H1 (cell line): ENCODE results near the gene PSMB5. TPM values are rescaled to one million over a fixed set of nuclear protein-coding genes. Genes with fewer than 3 reads are reported as not detected.

Experiments
- CTCF ChIA-PET: fragments of 300-600 bp; sonication (Branson Sonifier 250); formaldehyde crosslinking; loops from one replicate; lab custom pipeline; 2021; ENCODE audit not compliant: partially characterized antibody; lab: Charles Lee
- POLR2A ChIA-PET: fragments of 300-600 bp; sonication (Branson Sonifier 250); formaldehyde crosslinking; loops from one replicate; lab custom pipeline; 2021; ENCODE audit warnings: inconsistent platforms; ENCODE audit not compliant: partially characterized antibody; lab: Charles Lee
- DNase-seq, 2 experiments: peaks; one replicate each; pipeline versions ENCODE4 v3.0.0 to v3.0.0-alpha.2; 2010 to 2022; ENCODE audit warnings: low spot score in 2 of 2, low read depth in 1 of 2, mixed read lengths in 1 of 2
- FAIRE-seq: peaks from 2 replicates; lab custom pipeline; 2011; peaks lifted over from hg19 to GRCh38; lab: Jason Lieb, UNC
- H2AFZ ChIP-seq: 2 replicates; pipeline ENCODE4 v1.8.1; 2012; ENCODE audit warnings: low read length, inconsistent platforms
- H2AK5ac ChIP-seq: 2 replicates; pipeline ENCODE4 v1.6.1; 2013; ENCODE audit warnings: low read depth, low read length
- H2BK120ac ChIP-seq: replicated peaks from 2 replicates; pipeline ENCODE3; 2013; ENCODE audit warnings: low read depth, low read length, inconsistent platforms
- H2BK12ac ChIP-seq: 2 replicates; pipeline ENCODE4 v1.6.1; 2013; ENCODE audit warnings: low read depth, low read length
- H2BK15ac ChIP-seq: 2 replicates; pipeline ENCODE4 v1.6.1; 2013; ENCODE audit warnings: low read length
- H2BK20ac ChIP-seq: 2 replicates; pipeline ENCODE4 v1.6.1; 2013; ENCODE audit warnings: low read length
- H2BK5ac ChIP-seq: 2 replicates; pipeline ENCODE4 v1.6.1; 2013; ENCODE audit warnings: low read depth, low read length
- H3K14ac ChIP-seq: 2 replicates; pipeline ENCODE4 v1.6.1; 2013; ENCODE audit warnings: inconsistent platforms; ENCODE audit not compliant: insufficient read length
- H3K18ac ChIP-seq: 2 replicates; pipeline ENCODE4 v1.6.1; 2013; ENCODE audit warnings: low read length; ENCODE audit errors: extremely low read depth
- H3K23ac ChIP-seq: 2 replicates; pipeline ENCODE4 v1.6.1; 2013; ENCODE audit warnings: inconsistent platforms; ENCODE audit not compliant: insufficient read length
- H3K23me2 ChIP-seq: 2 replicates; pipeline ENCODE4 v1.6.1; 2013; ENCODE audit warnings: low read depth, low read length
- H3K27ac ChIP-seq: 2 replicates; pipeline ENCODE4 v1.6.1; 2011; ENCODE audit warnings: low read depth, low read length, inconsistent platforms
- H3K27me3 ChIP-seq, 4 experiments: replicated peaks in 1 of 4; 1 replicate in 1 of 4; 2 replicates in 3 of 4; pipeline versions ENCODE4 v1.6.1 to v1.8.1; 2011 to 2013; ENCODE audit warnings: low read length in 3 of 4, mild to moderate bottlenecking in 3 of 4, inconsistent platforms in 2 of 4, mixed read lengths in 2 of 4, moderate library complexity in 1 of 4; ENCODE audit not compliant: control insufficient read depth in 3 of 4, insufficient read depth in 3 of 4; ENCODE audit errors: extremely low read depth in 1 of 4
- H3K36me3 ChIP-seq, 4 experiments: 2 replicates each; pipeline versions ENCODE4 v1.6.1 to v1.8.1; 2011 to 2013; ENCODE audit warnings: mild to moderate bottlenecking in 4 of 4, low read length in 3 of 4, moderate library complexity in 2 of 4, control low read depth in 1 of 4, inconsistent platforms in 1 of 4; ENCODE audit not compliant: insufficient read depth in 4 of 4, control insufficient read depth in 2 of 4
- H3K4ac ChIP-seq: replicated peaks from 2 replicates; pipeline ENCODE3; 2013; ENCODE audit warnings: low read length, low read depth, mixed read lengths, inconsistent platforms; ENCODE audit not compliant: insufficient read length
- H3K4me1 ChIP-seq, 4 experiments: replicated peaks in 1 of 4; 1 replicate in 1 of 4; 2 replicates in 3 of 4; pipeline versions ENCODE4 v1.6.1 to v1.8.1; 2011 to 2013; ENCODE audit warnings: low read length in 3 of 4, inconsistent platforms in 2 of 4, mixed read lengths in 1 of 4; ENCODE audit not compliant: insufficient read depth in 4 of 4, control insufficient read depth in 3 of 4
- H3K4me2 ChIP-seq, 2 experiments: 2 replicates each; pipeline versions ENCODE4 v1.6.1 to v1.8.1; 2011 to 2013; ENCODE audit warnings: low read depth in 2 of 2, low read length in 2 of 2, control low read depth in 1 of 2, inconsistent platforms in 1 of 2, mild to moderate bottlenecking in 1 of 2; ENCODE audit not compliant: insufficient read depth in 1 of 2
- H3K4me3 ChIP-seq, 4 experiments: fragments of 200-600, 300-600 bp in 1 of 4; sonication (generic), shearing (Covaris generic), sonication (Bioruptor Twin) in 1 of 4; 2 replicates each; pipeline versions ENCODE4 v1.5.1 to v1.8.1; 2011 to 2016; ENCODE audit warnings: low read length in 4 of 4, low read depth in 3 of 4, control low read depth in 2 of 4, inconsistent platforms in 2 of 4, mild to moderate bottlenecking in 2 of 4, mixed read lengths in 1 of 4, moderate library complexity in 1 of 4; ENCODE audit not compliant: insufficient read depth in 2 of 4; ENCODE audit errors: extremely low read depth in 1 of 4
- H3K56ac ChIP-seq: replicated peaks from 2 replicates; pipeline ENCODE3; 2013; ENCODE audit warnings: low read depth, mild to moderate bottlenecking, mixed read lengths, low read length, inconsistent platforms; ENCODE audit not compliant: insufficient read length
- H3K79me1 ChIP-seq: 2 replicates; pipeline ENCODE4 v1.6.1; 2013; ENCODE audit warnings: low read depth, low read length, control low read depth
- H3K79me2 ChIP-seq, 2 experiments: 2 replicates each; pipeline versions ENCODE4 v1.6.1 to v1.8.1; 2012 to 2013; ENCODE audit warnings: low read length in 2 of 2, mild to moderate bottlenecking in 2 of 2, inconsistent platforms in 1 of 2; ENCODE audit not compliant: insufficient read depth in 2 of 2, control insufficient read depth in 1 of 2
- H3K9ac ChIP-seq, 4 experiments: replicated peaks in 1 of 4; 1 replicate in 1 of 4; 2 replicates in 3 of 4; pipeline versions ENCODE4 v1.6.1 to v1.8.1; 2011 to 2013; ENCODE audit warnings: low read depth in 3 of 4, low read length in 3 of 4, control low read depth in 2 of 4, mild to moderate bottlenecking in 2 of 4, moderate library complexity in 2 of 4, inconsistent platforms in 1 of 4; ENCODE audit errors: extremely low read depth in 1 of 4
- H3K9me3 ChIP-seq, 2 experiments: 2 replicates each; pipeline versions ENCODE4 v1.6.1 to v1.8.1; 2012 to 2013; ENCODE audit warnings: mild to moderate bottlenecking in 2 of 2, moderate library complexity in 2 of 2, control low read depth in 1 of 2, inconsistent platforms in 1 of 2, low read depth in 1 of 2, low read length in 1 of 2, mixed read lengths in 1 of 2; ENCODE audit not compliant: insufficient read depth in 2 of 2
- H4K20me1 ChIP-seq, 2 experiments: replicated peaks in 1 of 2; 2 replicates each; pipeline versions ENCODE3 to v1.8.1; 2011 to 2013; ENCODE audit warnings: inconsistent platforms in 2 of 2, low read length in 2 of 2, mild to moderate bottlenecking in 1 of 2; ENCODE audit not compliant: insufficient read depth in 2 of 2, control insufficient read depth in 1 of 2
- H4K5ac ChIP-seq: 2 replicates; pipeline ENCODE4 v1.6.1; 2013; ENCODE audit warnings: low read length, low read depth, mixed read lengths, inconsistent platforms; ENCODE audit not compliant: insufficient read length
- H4K8ac ChIP-seq: 2 replicates; pipeline ENCODE4 v1.8.0; 2013; ENCODE audit warnings: mild to moderate bottlenecking, moderate library complexity, low read length, inconsistent platforms; ENCODE audit not compliant: insufficient read depth; ENCODE audit errors: extremely low read depth
- H4K91ac ChIP-seq: replicated peaks from 2 replicates; pipeline ENCODE3; 2013; ENCODE audit warnings: low read length, mixed read lengths, inconsistent platforms; ENCODE audit not compliant: insufficient read length
- ASH2L ChIP-seq: fragments of 200-600, 300-600 bp; sonication (generic); IDR thresholded peaks from one replicate; pipeline ENCODE4 v1.7.1; 2017; ENCODE audit warnings: low read length
- CEBPB ChIP-seq: IDR thresholded peaks from 2 replicates; pipeline ENCODE4 v1.6.1; 2012; ENCODE audit warnings: low read depth, low read length
- EZH2 ChIP-seq: fragments of 200-600 bp; sonication (generic); IDR thresholded peaks from 2 replicates; pipeline ENCODE4 v1.7.1; 2012; ENCODE audit warnings: low read depth, mild to moderate bottlenecking, moderate library complexity, low read length, inconsistent platforms; ENCODE audit not compliant: severe bottlenecking
- FOSL1 ChIP-seq: IDR thresholded peaks from 2 replicates; pipeline ENCODE4 v1.6.1; 2011; ENCODE audit warnings: mild to moderate bottlenecking, low read depth, low read length, moderate library complexity; ENCODE audit not compliant: insufficient read depth
- GABPA ChIP-seq: IDR thresholded peaks from 2 replicates; pipeline ENCODE4 v1.6.1; 2011; ENCODE audit warnings: mild to moderate bottlenecking, low read length, moderate library complexity, borderline replicate concordance; ENCODE audit not compliant: insufficient read depth
- HDAC2 ChIP-seq, 2 experiments: fragments of 300-600 bp in 1 of 2; sonication (generic) in 1 of 2; IDR thresholded peaks; 2 replicates each; pipeline ENCODE4 v1.6.1; 2011 to 2012; ENCODE audit warnings: low read depth in 2 of 2, low read length in 2 of 2, mild to moderate bottlenecking in 2 of 2, moderate library complexity in 2 of 2, borderline replicate concordance in 1 of 2, inconsistent platforms in 1 of 2
- JUND ChIP-seq: IDR thresholded peaks from 2 replicates; pipeline ENCODE4 v1.6.1; 2011; ENCODE audit warnings: mild to moderate bottlenecking, improper control_type of control experiment, low read length
- PHF8 ChIP-seq: fragments of 200-600 bp; sonication (generic); conservative IDR thresholded peaks from 2 replicates; pipeline ENCODE4 v1.7.1; 2012; ENCODE audit warnings: low read depth, mild to moderate bottlenecking, inconsistent platforms, low read length, moderate library complexity
- POLR2AphosphoS5 ChIP-seq: IDR thresholded peaks from 2 replicates; pipeline ENCODE4 v1.6.1; 2011; ENCODE audit warnings: low read depth, low read length
- RBBP5 ChIP-seq: IDR thresholded peaks from 2 replicates; pipeline ENCODE4 v1.7.1; 2012; ENCODE audit warnings: low read depth, mild to moderate bottlenecking, inconsistent platforms, low read length, moderate library complexity, borderline replicate concordance
- RNF2 ChIP-seq: fragments of 200-900, 300-1000 bp; sonication (generic); IDR thresholded peaks from 2 replicates; pipeline ENCODE4 v1.7.1; 2016; ENCODE audit warnings: borderline replicate concordance, low read depth, mild to moderate bottlenecking, antibody characterized with exemption, low read length; ENCODE audit not compliant: poor library complexity, severe bottlenecking; ENCODE audit errors: missing control alignments
- SP4 ChIP-seq: IDR thresholded peaks from 2 replicates; pipeline ENCODE4 v1.6.1; 2012; ENCODE audit warnings: low read length, inconsistent platforms
- WGBS, 2 experiments: shearing (Covaris generic) in 1 of 2; methylation state at CpG; one replicate each; pipeline versions ENCODE4 v1.1.6 to v1.1.7; 2013 to 2015; ENCODE audit warnings: low lambda C conversion rate in 2 of 2, mixed read lengths in 2 of 2, inconsistent platforms in 1 of 2, low coverage in 1 of 2, missing lambda C conversion rate in 1 of 2; ENCODE audit not compliant: insufficient replicate concordance in 2 of 2, insufficient coverage in 1 of 2, insufficient read length in 1 of 2; ENCODE audit errors: extremely low coverage in 1 of 2, missing lambda C conversion rate in 1 of 2; 5-methylcytosine and 5-hydroxymethylcytosine counted together
- polyA plus RNA-seq, 7 experiments: library from polyadenylated mRNA; depleted of rRNA in 3 of 7; stranded (reverse) in 5 of 7; unstranded in 2 of 7; fragments of >200 nt in 5 of 7; fragments of 200-250 nt in 2 of 7; gene quantifications; 1 replicate in 5 of 7; 2 replicates in 1 of 7; 4 replicates in 1 of 7; pipeline versions ENCODE4 v1.2.1 to v1.2.3, GENCODE V29; 2011 to 2013; ENCODE audit warnings: missing spikeins in 2 of 7, mixed read lengths in 2 of 7
- total RNA-seq: library from RNA; stranded (reverse); fragmentation: NEBNext Ultra II Directional; extraction: Animal tissue kit (Norgen Biotek cat#: 25700); gene quantifications from 2 replicates; pipeline ENCODE4 v1.2.1, GENCODE V29; 2021

The PSMB5 gene
- total and polyA plus RNA-seq, 2 of the 8 experiments (the other 6 are each of a cell fraction or from before 2014, with no cell fraction given) = 254 to 510 TPM

- Histone ChIP-seq H2BK120ac (no peak overlapping the region), H3K27me3 (no peaks in the 10 kb centered on the region), H3K4ac (no peak overlapping the region), H3K23me2 (no peaks in the 10 kb centered on the region), H2BK15ac (no peak overlapping the region), H3K79me2 (no peaks in the 10 kb centered on the region), H3K9ac (no peak overlapping the region), H3K56ac (no peak overlapping the region), H3K14ac (no peak overlapping the region), H2BK5ac (0 out of 2 replicates have a peak overlapping the region, but pooled peaks have one; percentile 39), H3K9me3 (no peaks in the 10 kb centered on the region), H2BK20ac (no peak overlapping the region), H3K4me2 (no peak overlapping the region), H3K4me1 (peaks cover 0 to 7% (median 0%) of the 10 kb centered on the region in 4 experiments; a peak in 1 of 7 replicates), H2BK12ac (no peak overlapping the region), H3K79me1 (no peaks in the 10 kb centered on the region; the same call in 1 of the 2 replicates), H4K5ac (no peak overlapping the region), H2AFZ (no peak overlapping the region), H3K36me3 (peaks cover 0 to 10% (median 3%) of the 10 kb centered on the region in 4 experiments; a peak in 5 of 8 replicates), H4K20me1 (no peaks in the 10 kb centered on the region), H3K18ac (no peak overlapping the region), H3K4me3 (no peak overlapping the region), H3K23ac (no peak overlapping the region), H2AK5ac (no peak overlapping the region), H4K91ac (no peak overlapping the region), H4K8ac (peak overlapping the region; percentile 53; the same call in 1 of the 2 replicates), H3K27ac (no peak overlapping the region)
- ChIA-PET POLR2A (interaction anchor here (0.8 to 2.4 kb wide), 7 partner anchors 10 to 66 kb away, joined by 3 to 13 read pairs (median 4); partner anchors contain the start of genes ACIN1 and C14orf119), CTCF (interaction anchor here (0.6 to 29.2 kb wide), 7 partner anchors 9 to 117 kb away, joined by 3 to 785 read pairs (median 5); partner anchors contain the start of gene AJUBA)
- 66% methylated on average over 5 of the region's 6 CpGs; no CpG with 5 or more reads in 1 of the 2 experiments for WGBS, 2 experiments
- FAIRE-seq (no peak), DNase-seq (no peak)
- no peak for TF ChIP-seq POLR2AphosphoS5
- TF ChIP-seq CEBPB = no peak
- TF ChIP-seq ASH2L = no peak
- TF ChIP-seq EZH2 = no peak
- no peak for TF ChIP-seq SP4
- no peak for TF ChIP-seq PHF8
- no peak for TF ChIP-seq RNF2
- TF ChIP-seq RBBP5 = no peak
- TF ChIP-seq GABPA = no peak
- no peak for TF ChIP-seq FOSL1
- no peak for TF ChIP-seq JUND
- no peak for TF ChIP-seq HDAC2 (IDR thresholded peaks at IDR 0.05; ENCODE audit: borderline replicate concordance in 1 of 2, low read depth in 2 of 2, low read length in 2 of 2)
Measured at GRCh38 chr14:23047034-23047634, 12.4 kb upstream of the PSMB5 start.
